HepG2 (cell line): ENCODE measurements around the gene LRP1B. TPM values are rescaled to one million over a fixed set of nuclear protein-coding genes. Genes with fewer than 3 reads are reported as not detected.
A peak's percentile ranks its signal among the peaks of the same experiment; 100 is the strongest.

ENCODE experiments used
- ATAC-seq: fragments of 200-7000 bp; cut with Tn5 transposase; 3 replicates; pipeline ENCODE4 v1.9.1; 2020; ENCODE audit warnings: mild to moderate bottlenecking, moderate library complexity
- BruUV-seq: library from RNA; stranded (reverse); fragments of 400-500 nt; replicated peaks from 2 replicates; lab custom pipeline; 2021; lab: Mats Ljungman, UMichigan
- CTCF ChIA-PET: fragments of 300-600 bp; formaldehyde crosslinking; extraction: SDS; loops from one replicate; lab custom pipeline; 2021; ENCODE audit warnings: low total read pairs, inconsistent platforms, low intra/inter-chr PET ratio; lab: Yijun Ruan, JAX
- POLR2A ChIA-PET: fragments of 350-600 bp; sonication (Branson Sonifier 250); formaldehyde crosslinking; loops from one replicate; lab custom pipeline; 2020; ENCODE audit warnings: antibody characterized with exemption, inconsistent platforms; lab: Yijun Ruan, JAX
- DNase-seq: peaks from one replicate; pipeline ENCODE4 v3.0.0-alpha.2; 2015; ENCODE audit warnings: low spot score
- FAIRE-seq: peaks from 3 replicates; lab custom pipeline; 2011; peaks lifted over from hg19 to GRCh38; lab: Jason Lieb, UNC
- H2AFZ ChIP-seq: one replicate; pipeline ENCODE4 v1.6.1; 2011; ENCODE audit warnings: low read length, inconsistent platforms
- H3K27ac ChIP-seq: fragments of 300-600 bp; 3 replicates; pipeline ENCODE4 v1.8.0; 2011; ENCODE audit warnings: mixed run types, mild to moderate bottlenecking, mixed read lengths, low read length, inconsistent platforms; ENCODE audit not compliant: insufficient read depth; ENCODE audit errors: extremely low read length
- H3K27me3 ChIP-seq, 2 experiments: fragments of 200-600 bp in 1 of 2; 2 replicates in 1 of 2; 3 replicates in 1 of 2; pipeline versions ENCODE4 v1.6.0 to v1.8.0; 2011; ENCODE audit warnings: low read length in 2 of 2, mild to moderate bottlenecking in 2 of 2, moderate library complexity in 2 of 2, inconsistent platforms in 1 of 2; ENCODE audit not compliant: insufficient read depth in 2 of 2, control insufficient read depth in 1 of 2
- H3K36me3 ChIP-seq, 2 experiments: fragments of 200-600 bp in 1 of 2; replicated peaks in 1 of 2; 2 replicates in 1 of 2; 3 replicates in 1 of 2; pipeline versions ENCODE4 v1.5.1 to v1.8.0; 2011; ENCODE audit warnings: low read length in 2 of 2, inconsistent platforms in 1 of 2; ENCODE audit not compliant: insufficient read depth in 2 of 2, control insufficient read depth in 1 of 2
- H3K4me1 ChIP-seq: 2 replicates; pipeline ENCODE4 v1.5.1; 2012; ENCODE audit warnings: low read length, inconsistent platforms; ENCODE audit not compliant: insufficient read depth
- H3K4me2 ChIP-seq: 2 replicates; pipeline ENCODE4 v1.6.0; 2011; ENCODE audit warnings: low read depth, low read length, inconsistent platforms
- H3K4me3 ChIP-seq, 3 experiments: fragments of 200-600 bp in 1 of 3; sonication (generic), shearing (Covaris generic) in 1 of 3; replicated peaks in 1 of 3; 2 replicates each; pipeline ENCODE4 v1.5.1; 2011 to 2016; ENCODE audit warnings: low read length in 3 of 3, inconsistent platforms in 2 of 3, low read depth in 2 of 3, mild to moderate bottlenecking in 2 of 3, control low read depth in 1 of 3, mixed read lengths in 1 of 3; ENCODE audit not compliant: insufficient read depth in 1 of 3
- H3K79me2 ChIP-seq: one replicate; pipeline ENCODE4 v1.6.1; 2011; ENCODE audit warnings: low read length, inconsistent platforms; ENCODE audit not compliant: insufficient read depth
- H3K9ac ChIP-seq: 2 replicates; pipeline ENCODE4 v1.6.0; 2011; ENCODE audit warnings: mild to moderate bottlenecking, low read depth, low read length, inconsistent platforms; ENCODE audit not compliant: insufficient read depth
- H3K9me3 ChIP-seq: 2 replicates; pipeline ENCODE4 v1.5.1; 2012; ENCODE audit warnings: mild to moderate bottlenecking, low read length
- H4K20me1 ChIP-seq: 2 replicates; pipeline ENCODE4 v1.6.0; 2011; ENCODE audit warnings: inconsistent platforms, mild to moderate bottlenecking, low read length, moderate library complexity; ENCODE audit not compliant: insufficient read depth
- MAFF ChIP-seq: IDR thresholded peaks from 2 replicates; pipeline ENCODE4 v1.6.1; 2011; ENCODE audit warnings: low read depth, low read length, improper control_type of control experiment
- MAFK ChIP-seq, 2 experiments: IDR thresholded peaks in 1 of 2; conservative IDR thresholded peaks in 1 of 2; 2 replicates each; pipeline ENCODE4 v1.6.1; 2011; ENCODE audit warnings: improper control_type of control experiment in 2 of 2, low read length in 2 of 2
- NFYC ChIP-seq: IDR thresholded peaks from 2 replicates; pipeline ENCODE4 v1.6.1; 2016; ENCODE audit warnings: missing genetic modification reagents, missing compliant biosample characterization
- PHB2 ChIP-seq: fragments of 450-650 bp; IDR thresholded peaks from 2 replicates; pipeline ENCODE4 v1.6.1; 2018; ENCODE audit not compliant: partially characterized antibody
- ZBTB49 ChIP-seq: sonication (generic); formaldehyde crosslinking; IDR thresholded peaks from 2 replicates; pipeline ENCODE4 v1.4.0; 2020; ENCODE audit warnings: missing genetic modification reagents, borderline replicate concordance
- ZNF567 ChIP-seq: sonication (generic); formaldehyde crosslinking; IDR thresholded peaks from 2 replicates; pipeline ENCODE4 v1.8.1; 2023; ENCODE audit warnings: mild to moderate bottlenecking, missing genetic modification reagents, borderline replicate concordance
- WGBS: methylation state at CpG from one replicate; pipeline ENCODE4 v1.1.6; 2017; ENCODE audit warnings: low lambda C conversion rate; 5-methylcytosine and 5-hydroxymethylcytosine counted together
- in situ Hi-C: cut with HindIII; loops from 2 replicates; pipeline ENCODE4 v1.10.0; 2017; ENCODE audit warnings: low pct_unique_long_range_greater_than_20kb; ENCODE audit not compliant: extremely low pct_ligation_motif_present
- intact Hi-C: fragments of 100-400 bp; cut with micrococcal nuclease; formaldehyde crosslinking; loops from one replicate; pipeline ENCODE4 v1.10.0; 2022; ENCODE audit not compliant: unreplicated experiment
- polyA plus RNA-seq, 8 experiments: library from polyadenylated mRNA; depleted of rRNA in 3 of 8; stranded (reverse) in 7 of 8; unstranded in 1 of 8; fragments of >200 nt; fragmentation: Illumina TruSeq in 4 of 8; extraction: Trizol in 4 of 8; gene quantifications; 2 replicates each; pipeline versions ENCODE4 v1.2.1 to v1.2.3, GENCODE V29; 2011 to 2016; ENCODE audit warnings: low read depth in 4 of 8, missing spikeins in 1 of 8, mixed read lengths in 1 of 8; ENCODE audit not compliant: insufficient read depth in 1 of 8
- total RNA-seq, 5 experiments: library from RNA; depleted of rRNA; stranded (reverse); fragments of >200 nt; fragmentation: Illumina TruSeq; extraction: Trizol; gene quantifications; 2 replicates each; pipeline ENCODE4 v1.2.3, GENCODE V29; 2016; ENCODE audit warnings: low read depth in 1 of 5

LRP1B gene
- total and polyA plus RNA-seq, 2 of the 13 experiments (the other 11 are each of a cell fraction or from before 2014, with no cell fraction given): 0.04 TPM; not detected in 1

- no peak for TF ChIP-seq PHB2
- TF ChIP-seq NFYC (CRISPR knock-in tag): no peak
- no peak for TF ChIP-seq ZBTB49 (CRISPR knock-in tag)
These were observed 72.7 kb downstream of the LRP1B start (continued) for GRCh38 chr2:142058149-142058548.

- no peak for DNase-seq
- intact Hi-C loops (no loop called here), in situ Hi-C loops (no loop called here)
- Histone ChIP-seq H2AFZ (no peak overlapping the region), H3K27ac (no peak overlapping the region), H3K36me3 (no peaks in the 10 kb centered on the region), H3K9ac (no peak overlapping the region), H3K27me3 (no peaks in the 10 kb centered on the region), H3K9me3 (no peaks in the 10 kb centered on the region), H3K4me1 (no peaks in the 10 kb centered on the region), H3K4me3 (no peak overlapping the region), H3K4me2 (no peak overlapping the region), H3K79me2 (no peaks in the 10 kb centered on the region), H4K20me1 (no peaks in the 10 kb centered on the region)
- FAIRE-seq: no peak
- TF ChIP-seq ZNF567 (CRISPR knock-in tag): no peak
- peak; percentile 89 for TF ChIP-seq MAFF
- peak; percentile 87 to 92 for TF ChIP-seq MAFK (conservative IDR thresholded peaks at IDR 0.05 in 1 of 2, IDR thresholded peaks at IDR 0.05 in 1 of 2; ENCODE audit: low read length in 2 of 2)
- POLR2A ChIA-PET: no interaction called here
- WGBS: 9% methylated on average over 3 of the region's 3 CpGs
- BruUV-seq: no TSS peak
- CTCF ChIA-PET: no interaction called here
- ATAC-seq: no peak
These were observed 74.0 kb downstream of the LRP1B start for GRCh38 chr2:142056784-142057183.
